H1 (cell line): Measurements from ENCODE around the gene RPL18. TPM values are rescaled to one million over a fixed set of nuclear protein-coding genes. Genes with fewer than 3 reads are reported as not detected.
A peak's percentile ranks its signal among the peaks of the same experiment; 100 is the strongest.

Experiments used
- CTCF ChIA-PET: fragments of 300-600 bp; sonication (Branson Sonifier 250); formaldehyde crosslinking; loops from one replicate; lab custom pipeline; 2021; ENCODE audit not compliant: partially characterized antibody; lab: Charles Lee
- POLR2A ChIA-PET: fragments of 300-600 bp; sonication (Branson Sonifier 250); formaldehyde crosslinking; loops from one replicate; lab custom pipeline; 2021; ENCODE audit warnings: inconsistent platforms; ENCODE audit not compliant: partially characterized antibody; lab: Charles Lee
- DNase-seq, 2 experiments: peaks; one replicate each; pipeline versions ENCODE4 v3.0.0 to v3.0.0-alpha.2; 2010 to 2022; ENCODE audit warnings: low spot score in 2 of 2, low read depth in 1 of 2, mixed read lengths in 1 of 2
- FAIRE-seq: peaks from 2 replicates; lab custom pipeline; 2011; peaks lifted over from hg19 to GRCh38; lab: Jason Lieb, UNC
- H2AFZ ChIP-seq: 2 replicates; pipeline ENCODE4 v1.8.1; 2012; ENCODE audit warnings: low read length, inconsistent platforms
- H2AK5ac ChIP-seq: 2 replicates; pipeline ENCODE4 v1.6.1; 2013; ENCODE audit warnings: low read depth, low read length
- H2BK120ac ChIP-seq: replicated peaks from 2 replicates; pipeline ENCODE3; 2013; ENCODE audit warnings: low read depth, low read length, inconsistent platforms
- H2BK12ac ChIP-seq: 2 replicates; pipeline ENCODE4 v1.6.1; 2013; ENCODE audit warnings: low read depth, low read length
- H2BK15ac ChIP-seq: 2 replicates; pipeline ENCODE4 v1.6.1; 2013; ENCODE audit warnings: low read length
- H2BK20ac ChIP-seq: 2 replicates; pipeline ENCODE4 v1.6.1; 2013; ENCODE audit warnings: low read length
- H2BK5ac ChIP-seq: 2 replicates; pipeline ENCODE4 v1.6.1; 2013; ENCODE audit warnings: low read depth, low read length
- H3K14ac ChIP-seq: 2 replicates; pipeline ENCODE4 v1.6.1; 2013; ENCODE audit warnings: inconsistent platforms; ENCODE audit not compliant: insufficient read length
- H3K18ac ChIP-seq: 2 replicates; pipeline ENCODE4 v1.6.1; 2013; ENCODE audit warnings: low read length; ENCODE audit errors: extremely low read depth
- H3K23ac ChIP-seq: 2 replicates; pipeline ENCODE4 v1.6.1; 2013; ENCODE audit warnings: inconsistent platforms; ENCODE audit not compliant: insufficient read length
- H3K23me2 ChIP-seq: 2 replicates; pipeline ENCODE4 v1.6.1; 2013; ENCODE audit warnings: low read depth, low read length
- H3K27ac ChIP-seq: 2 replicates; pipeline ENCODE4 v1.6.1; 2011; ENCODE audit warnings: low read depth, low read length, inconsistent platforms
- H3K27me3 ChIP-seq, 4 experiments: replicated peaks in 1 of 4; 1 replicate in 1 of 4; 2 replicates in 3 of 4; pipeline versions ENCODE4 v1.6.1 to v1.8.1; 2011 to 2013; ENCODE audit warnings: low read length in 3 of 4, mild to moderate bottlenecking in 3 of 4, inconsistent platforms in 2 of 4, mixed read lengths in 2 of 4, moderate library complexity in 1 of 4; ENCODE audit not compliant: control insufficient read depth in 3 of 4, insufficient read depth in 3 of 4; ENCODE audit errors: extremely low read depth in 1 of 4
- H3K36me3 ChIP-seq, 4 experiments: 2 replicates each; pipeline versions ENCODE4 v1.6.1 to v1.8.1; 2011 to 2013; ENCODE audit warnings: mild to moderate bottlenecking in 4 of 4, low read length in 3 of 4, moderate library complexity in 2 of 4, control low read depth in 1 of 4, inconsistent platforms in 1 of 4; ENCODE audit not compliant: insufficient read depth in 4 of 4, control insufficient read depth in 2 of 4
- H3K4ac ChIP-seq: replicated peaks from 2 replicates; pipeline ENCODE3; 2013; ENCODE audit warnings: low read length, low read depth, mixed read lengths, inconsistent platforms; ENCODE audit not compliant: insufficient read length
- H3K4me1 ChIP-seq, 4 experiments: replicated peaks in 1 of 4; 1 replicate in 1 of 4; 2 replicates in 3 of 4; pipeline versions ENCODE4 v1.6.1 to v1.8.1; 2011 to 2013; ENCODE audit warnings: low read length in 3 of 4, inconsistent platforms in 2 of 4, mixed read lengths in 1 of 4; ENCODE audit not compliant: insufficient read depth in 4 of 4, control insufficient read depth in 3 of 4
- H3K4me2 ChIP-seq, 2 experiments: 2 replicates each; pipeline versions ENCODE4 v1.6.1 to v1.8.1; 2011 to 2013; ENCODE audit warnings: low read depth in 2 of 2, low read length in 2 of 2, control low read depth in 1 of 2, inconsistent platforms in 1 of 2, mild to moderate bottlenecking in 1 of 2; ENCODE audit not compliant: insufficient read depth in 1 of 2
- H3K4me3 ChIP-seq, 4 experiments: fragments of 200-600, 300-600 bp in 1 of 4; sonication (generic), shearing (Covaris generic), sonication (Bioruptor Twin) in 1 of 4; 2 replicates each; pipeline versions ENCODE4 v1.5.1 to v1.8.1; 2011 to 2016; ENCODE audit warnings: low read length in 4 of 4, low read depth in 3 of 4, control low read depth in 2 of 4, inconsistent platforms in 2 of 4, mild to moderate bottlenecking in 2 of 4, mixed read lengths in 1 of 4, moderate library complexity in 1 of 4; ENCODE audit not compliant: insufficient read depth in 2 of 4; ENCODE audit errors: extremely low read depth in 1 of 4
- H3K56ac ChIP-seq: replicated peaks from 2 replicates; pipeline ENCODE3; 2013; ENCODE audit warnings: low read depth, mild to moderate bottlenecking, mixed read lengths, low read length, inconsistent platforms; ENCODE audit not compliant: insufficient read length
- H3K79me1 ChIP-seq: 2 replicates; pipeline ENCODE4 v1.6.1; 2013; ENCODE audit warnings: low read depth, low read length, control low read depth
- H3K79me2 ChIP-seq, 2 experiments: 2 replicates each; pipeline versions ENCODE4 v1.6.1 to v1.8.1; 2012 to 2013; ENCODE audit warnings: low read length in 2 of 2, mild to moderate bottlenecking in 2 of 2, inconsistent platforms in 1 of 2; ENCODE audit not compliant: insufficient read depth in 2 of 2, control insufficient read depth in 1 of 2
- H3K9ac ChIP-seq, 4 experiments: replicated peaks in 1 of 4; 1 replicate in 1 of 4; 2 replicates in 3 of 4; pipeline versions ENCODE4 v1.6.1 to v1.8.1; 2011 to 2013; ENCODE audit warnings: low read depth in 3 of 4, low read length in 3 of 4, control low read depth in 2 of 4, mild to moderate bottlenecking in 2 of 4, moderate library complexity in 2 of 4, inconsistent platforms in 1 of 4; ENCODE audit errors: extremely low read depth in 1 of 4
- H3K9me3 ChIP-seq, 2 experiments: 2 replicates each; pipeline versions ENCODE4 v1.6.1 to v1.8.1; 2012 to 2013; ENCODE audit warnings: mild to moderate bottlenecking in 2 of 2, moderate library complexity in 2 of 2, control low read depth in 1 of 2, inconsistent platforms in 1 of 2, low read depth in 1 of 2, low read length in 1 of 2, mixed read lengths in 1 of 2; ENCODE audit not compliant: insufficient read depth in 2 of 2
- H4K20me1 ChIP-seq, 2 experiments: replicated peaks in 1 of 2; 2 replicates each; pipeline versions ENCODE3 to v1.8.1; 2011 to 2013; ENCODE audit warnings: inconsistent platforms in 2 of 2, low read length in 2 of 2, mild to moderate bottlenecking in 1 of 2; ENCODE audit not compliant: insufficient read depth in 2 of 2, control insufficient read depth in 1 of 2
- H4K5ac ChIP-seq: 2 replicates; pipeline ENCODE4 v1.6.1; 2013; ENCODE audit warnings: low read length, low read depth, mixed read lengths, inconsistent platforms; ENCODE audit not compliant: insufficient read length
- H4K8ac ChIP-seq: 2 replicates; pipeline ENCODE4 v1.8.0; 2013; ENCODE audit warnings: mild to moderate bottlenecking, moderate library complexity, low read length, inconsistent platforms; ENCODE audit not compliant: insufficient read depth; ENCODE audit errors: extremely low read depth
- H4K91ac ChIP-seq: replicated peaks from 2 replicates; pipeline ENCODE3; 2013; ENCODE audit warnings: low read length, mixed read lengths, inconsistent platforms; ENCODE audit not compliant: insufficient read length
- ASH2L ChIP-seq: fragments of 200-600, 300-600 bp; sonication (generic); IDR thresholded peaks from one replicate; pipeline ENCODE4 v1.7.1; 2017; ENCODE audit warnings: low read length
- BCL11A ChIP-seq, 2 experiments: IDR thresholded peaks; one replicate each; pipeline ENCODE4 v1.6.1; 2011; ENCODE audit warnings: low read depth in 2 of 2, low read length in 2 of 2, mild to moderate bottlenecking in 2 of 2
- CBX8 ChIP-seq: fragments of 300-800, 300-1000 bp; sonication (generic); IDR thresholded peaks from 2 replicates; pipeline ENCODE4 v1.7.1; 2016; ENCODE audit warnings: low read depth, low read length, borderline replicate concordance
- GABPA ChIP-seq: IDR thresholded peaks from 2 replicates; pipeline ENCODE4 v1.6.1; 2011; ENCODE audit warnings: mild to moderate bottlenecking, low read length, moderate library complexity, borderline replicate concordance; ENCODE audit not compliant: insufficient read depth
- JUN ChIP-seq: IDR thresholded peaks from 2 replicates; pipeline ENCODE4 v1.6.1; 2011; ENCODE audit warnings: low read depth, mild to moderate bottlenecking, improper control_type of control experiment, low read length
- KDM1A ChIP-seq: fragments of 200-600, 300-600 bp; sonication (generic); IDR thresholded peaks from 2 replicates; pipeline ENCODE4 v1.7.1; 2016; ENCODE audit warnings: mild to moderate bottlenecking, low read length, borderline replicate concordance
- POLR2A ChIP-seq, 2 experiments: IDR thresholded peaks; 1 replicate in 1 of 2; 2 replicates in 1 of 2; pipeline ENCODE4 v1.6.1; 2011; ENCODE audit warnings: low read depth in 2 of 2, low read length in 2 of 2, mild to moderate bottlenecking in 2 of 2; ENCODE audit errors: control extremely low read depth in 1 of 2
- SIN3A ChIP-seq, 2 experiments: IDR thresholded peaks in 1 of 2; conservative IDR thresholded peaks in 1 of 2; 2 replicates each; pipeline ENCODE4 v1.6.1; 2011 to 2012; ENCODE audit warnings: low read length in 2 of 2, improper control_type of control experiment in 1 of 2, low read depth in 1 of 2, mild to moderate bottlenecking in 1 of 2
- SRF ChIP-seq: IDR thresholded peaks from 2 replicates; pipeline ENCODE4 v1.6.1; 2011; ENCODE audit warnings: mild to moderate bottlenecking, low read depth, low read length, moderate library complexity
- WGBS, 2 experiments: shearing (Covaris generic) in 1 of 2; methylation state at CpG; one replicate each; pipeline versions ENCODE4 v1.1.6 to v1.1.7; 2013 to 2015; ENCODE audit warnings: low lambda C conversion rate in 2 of 2, mixed read lengths in 2 of 2, inconsistent platforms in 1 of 2, low coverage in 1 of 2, missing lambda C conversion rate in 1 of 2; ENCODE audit not compliant: insufficient replicate concordance in 2 of 2, insufficient coverage in 1 of 2, insufficient read length in 1 of 2; ENCODE audit errors: extremely low coverage in 1 of 2, missing lambda C conversion rate in 1 of 2; 5-methylcytosine and 5-hydroxymethylcytosine counted together
- polyA plus RNA-seq, 7 experiments: library from polyadenylated mRNA; depleted of rRNA in 3 of 7; stranded (reverse) in 5 of 7; unstranded in 2 of 7; fragments of >200 nt in 5 of 7; fragments of 200-250 nt in 2 of 7; gene quantifications; 1 replicate in 5 of 7; 2 replicates in 1 of 7; 4 replicates in 1 of 7; pipeline versions ENCODE4 v1.2.1 to v1.2.3, GENCODE V29; 2011 to 2013; ENCODE audit warnings: missing spikeins in 2 of 7, mixed read lengths in 2 of 7
- total RNA-seq: library from RNA; stranded (reverse); fragmentation: NEBNext Ultra II Directional; extraction: Animal tissue kit (Norgen Biotek cat#: 25700); gene quantifications from 2 replicates; pipeline ENCODE4 v1.2.1, GENCODE V29; 2021
- TF ChIP-seq, protein P1 (sequence below): IDR thresholded peaks from 2 replicates; pipeline ENCODE4 v1.6.1; 2012; ENCODE audit warnings: inconsistent platforms

Gene RPL18
- total and polyA plus RNA-seq, 2 of the 8 experiments (the other 6 are each of a cell fraction or from before 2014, with no cell fraction given) = 1,669 to 2,789 TPM

DNA sequence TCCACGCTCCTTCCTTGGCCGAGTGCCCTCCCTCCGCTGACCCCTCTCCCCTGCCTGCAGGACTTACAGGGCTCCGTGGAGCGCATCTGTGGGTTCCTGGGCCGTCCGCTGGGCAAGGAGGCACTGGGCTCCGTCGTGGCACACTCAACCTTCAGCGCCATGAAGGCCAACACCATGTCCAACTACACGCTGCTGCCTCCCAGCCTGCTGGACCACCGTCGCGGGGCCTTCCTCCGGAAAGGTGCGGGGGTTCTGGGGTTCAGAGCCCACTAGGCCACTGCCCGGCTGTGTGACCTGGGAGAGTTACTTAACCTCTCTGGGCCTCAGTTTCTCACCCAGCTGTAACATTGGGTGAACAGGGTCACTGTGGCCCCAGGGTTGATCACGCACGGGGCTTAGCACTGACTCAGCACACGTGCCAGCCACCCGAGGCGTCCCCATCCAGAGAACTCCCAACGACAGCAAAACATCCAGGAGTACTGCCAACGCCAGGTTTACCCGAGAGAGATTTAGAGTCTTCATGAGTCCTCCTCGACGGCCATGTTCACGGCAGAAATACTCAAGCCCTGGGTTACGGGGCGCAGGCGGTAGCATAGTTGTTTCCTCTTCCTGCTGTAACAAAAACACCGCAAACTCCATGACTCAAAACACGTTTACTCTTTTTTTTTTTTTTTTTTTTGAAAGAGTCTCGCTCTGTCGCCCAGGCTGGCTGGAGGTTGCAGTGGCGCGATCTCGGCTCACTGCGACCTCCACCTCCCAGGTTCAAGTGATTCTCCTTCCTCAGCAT lies 22.1 kb downstream of the RPL18 start:
- H3K23me2 ChIP-seq = no peaks in the 10 kb centered on the region; the same call in 1 of the 2 replicates
- no peak overlapping the region for H3K18ac ChIP-seq
- no peak overlapping the region for H4K91ac ChIP-seq
- no peak overlapping the region for H3K23ac ChIP-seq
- H3K4me1 ChIP-seq = no peaks in the 10 kb centered on the region
- H3K4me2 ChIP-seq = no peak overlapping the region
- peak overlapping the region; percentile 90 for H4K8ac ChIP-seq
- no peak for TF ChIP-seq CBX8
- TF ChIP-seq SRF = no peak
- TF ChIP-seq JUN = no peak
- no peak for TF ChIP-seq KDM1A
- TF ChIP-seq, protein P1, sequence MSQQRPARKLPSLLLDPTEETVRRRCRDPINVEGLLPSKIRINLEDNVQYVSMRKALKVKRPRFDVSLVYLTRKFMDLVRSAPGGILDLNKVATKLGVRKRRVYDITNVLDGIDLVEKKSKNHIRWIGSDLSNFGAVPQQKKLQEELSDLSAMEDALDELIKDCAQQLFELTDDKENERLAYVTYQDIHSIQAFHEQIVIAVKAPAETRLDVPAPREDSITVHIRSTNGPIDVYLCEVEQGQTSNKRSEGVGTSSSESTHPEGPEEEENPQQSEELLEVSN = no peak
- TF ChIP-seq POLR2A (IDR thresholded peaks at IDR 0.05; ENCODE audit: control extremely low read depth in 1 of 2, low read depth in 2 of 2, low read length in 2 of 2) = no peak
- TF ChIP-seq ASH2L = no peak
- TF ChIP-seq SIN3A (conservative IDR thresholded peaks at IDR 0.05 in 1 of 2, IDR thresholded peaks at IDR 0.05 in 1 of 2; ENCODE audit: low read depth in 1 of 2, low read length in 2 of 2) = no peak
- no peak for TF ChIP-seq BCL11A (IDR thresholded peaks at IDR 0.05; ENCODE audit: low read depth in 2 of 2, low read length in 2 of 2)
- TF ChIP-seq GABPA = no peak
- H3K36me3 ChIP-seq = no peaks in the 10 kb centered on the region
- FAIRE-seq = no peak
- no peak overlapping the region for H3K27ac ChIP-seq
- H3K56ac ChIP-seq = no peak overlapping the region
- H2BK20ac ChIP-seq = no peak overlapping the region
- H4K20me1 ChIP-seq = peaks cover 0 to 2% of the 10 kb centered on the region in 2 experiments
- CTCF ChIA-PET = interaction anchor here (1.1 to 1.2 kb wide), 2 partner anchors 9 to 13 kb away, joined by 4 read pairs; no protein-coding TSS in a partner anchor
- H2BK15ac ChIP-seq = no peak overlapping the region
- no peak overlapping the region for H4K5ac ChIP-seq
- H3K4me3 ChIP-seq = no peak overlapping the region
- H2BK12ac ChIP-seq = peak overlapping the region; percentile 39; the same call in 1 of the 2 replicates
- no peak overlapping the region for H2AFZ ChIP-seq
- H3K9ac ChIP-seq = no peak overlapping the region
- 90% methylated on average over 38 of the region's 39 CpGs; no CpG with 5 or more reads in 1 of the 2 experiments for WGBS, 2 experiments
- H3K27me3 ChIP-seq = 0 out of 7 replicates have a peak, but pooled peaks cover 0 to 2% (median 0%) of the 10 kb centered on the region in 4 experiments
- H3K79me1 ChIP-seq = no peaks in the 10 kb centered on the region
- H2BK5ac ChIP-seq = no peak overlapping the region
- POLR2A ChIA-PET = interaction anchor here (16.9 kb wide), 1 partner anchor 19 kb away, joined by 175 read pairs; the partner anchor contains the start of genes FAM83E, RPL18 and SPHK2
- H3K9me3 ChIP-seq = no peaks in the 10 kb centered on the region
- DNase-seq = no peak
- H2BK120ac ChIP-seq = no peak overlapping the region
- H2AK5ac ChIP-seq = no peak overlapping the region
- H3K4ac ChIP-seq = no peak overlapping the region
- no peak overlapping the region for H3K14ac ChIP-seq
- H3K79me2 ChIP-seq = no peaks in the 10 kb centered on the region
